ENCODE data around the gene SSBP3.
"Not testable (repeated sequence)": the region's sequence is repeated elsewhere in the genome, so short reads cannot be mapped to it uniquely, and the experiment has no call there.

SSBP3 gene

GRCh38 chr1:54238353-54239034 is 167.7 kb downstream of the SSBP3 start:
- Histone ChIP-seq H2BK12ac (ENCODE audit: low read length in 2 of 2) (no peak overlapping the region), H2BK120ac (ENCODE audit: low read depth, low read length) (no peak overlapping the region), H2AK5ac (ENCODE audit: low read length, severe bottlenecking) (no peak overlapping the region), H3K36me3 (ENCODE audit: control insufficient read depth in 1 of 2, insufficient read depth in 2 of 2, low read depth in 1 of 2, low read length in 2 of 2) (peaks cover 45 to 64% of the 10 kb centered on the region in 2 experiments), H3K18ac (ENCODE audit: low read depth in 1 of 2, low read length in 2 of 2) (no peak overlapping the region), H3K4me3 (ENCODE audit: insufficient read depth in 1 of 2, low read depth in 1 of 2, low read length in 2 of 2) (no peak overlapping the region), H3K14ac (ENCODE audit: low read length in 2 of 2) (no peak overlapping the region), H3K23ac (ENCODE audit: low read length in 2 of 2) (no peak overlapping the region), H3K4me1 (ENCODE audit: control insufficient read depth, insufficient read depth, low read depth, low read length) (peaks cover 12% of the 10 kb centered on the region), H2BK15ac (ENCODE audit: low read depth, poor library complexity, severe bottlenecking) (no peak overlapping the region), H3K79me1 (replicated peaks; ENCODE audit: low read length, poor library complexity, severe bottlenecking) (peaks cover 1% of the 10 kb centered on the region), H3K9me3 (ENCODE audit: control insufficient read depth, low read length) (no peaks in the 10 kb centered on the region), H4K8ac (ENCODE audit: low read length) (no peak overlapping the region), H2BK5ac (ENCODE audit: low read depth, low read length, poor library complexity, severe bottlenecking) (no peak overlapping the region), H3K27ac (ENCODE audit: low read length, poor library complexity, severe bottlenecking) (no peak overlapping the region), H3K4me2 (ENCODE audit: low read length, poor library complexity, severe bottlenecking) (no peak overlapping the region), H3K27me3 (ENCODE audit: control insufficient read depth in 1 of 2, insufficient read depth in 1 of 2, low read length in 2 of 2) (no peaks in the 10 kb centered on the region), H3K4ac (ENCODE audit: low read depth in 1 of 2, low read length in 2 of 2) (no peak overlapping the region), H2AFZ (ENCODE audit: low read depth, low read length) (no peak overlapping the region), H4K91ac (ENCODE audit: low read length) (no peak overlapping the region), H3K9ac (ENCODE audit: low read length) (no peak overlapping the region)
- WGBS: 97% methylated on average over 11 of the region's 12 CpGs
- DNase-seq: no peak

- Histone ChIP-seq H3K14ac (ENCODE audit: low read length in 2 of 2) (no peak overlapping the region), H3K9ac (ENCODE audit: low read length) (no peak overlapping the region), H3K4me3 (ENCODE audit: insufficient read depth in 1 of 2, low read depth in 1 of 2, low read length in 2 of 2) (no peak overlapping the region), H2BK5ac (ENCODE audit: low read depth, low read length, poor library complexity, severe bottlenecking) (no peak overlapping the region), H3K4me1 (ENCODE audit: control insufficient read depth, insufficient read depth, low read depth, low read length) (peaks cover 12% of the 10 kb centered on the region), H3K23ac (ENCODE audit: low read length in 2 of 2) (no peak overlapping the region), H3K9me3 (ENCODE audit: control insufficient read depth, low read length) (no peaks in the 10 kb centered on the region), H2BK120ac (ENCODE audit: low read depth, low read length) (no peak overlapping the region), H3K36me3 (ENCODE audit: control insufficient read depth in 1 of 2, insufficient read depth in 2 of 2, low read depth in 1 of 2, low read length in 2 of 2) (peaks cover 40 to 57% of the 10 kb centered on the region in 2 experiments), H2AFZ (ENCODE audit: low read depth, low read length) (no peak overlapping the region), H4K91ac (ENCODE audit: low read length) (no peak overlapping the region), H2AK5ac (ENCODE audit: low read length, severe bottlenecking) (no peak overlapping the region), H2BK12ac (ENCODE audit: low read length in 2 of 2) (no peak overlapping the region), H3K4me2 (ENCODE audit: low read length, poor library complexity, severe bottlenecking) (no peak overlapping the region), H3K79me1 (replicated peaks; ENCODE audit: low read length, poor library complexity, severe bottlenecking) (peaks cover 1% of the 10 kb centered on the region), H3K27ac (ENCODE audit: low read length, poor library complexity, severe bottlenecking) (no peak overlapping the region), H4K8ac (ENCODE audit: low read length) (no peak overlapping the region), H3K27me3 (ENCODE audit: control insufficient read depth in 1 of 2, insufficient read depth in 1 of 2, low read length in 2 of 2) (no peaks in the 10 kb centered on the region), H3K18ac (ENCODE audit: low read depth in 1 of 2, low read length in 2 of 2) (no peak overlapping the region), H2BK15ac (ENCODE audit: low read depth, poor library complexity, severe bottlenecking) (no peak overlapping the region), H3K4ac (ENCODE audit: low read depth in 1 of 2, low read length in 2 of 2) (no peak overlapping the region)
- 98% methylated on average over 8 of the region's 10 CpGs for WGBS
- no peak for DNase-seq
These were observed 168.6 kb downstream of the SSBP3 start for GRCh38 chr1:54237586-54237985.

GRCh38 chr1:54234284-54234683 is 171.9 kb downstream of the SSBP3 start:
- DNase-seq: no peak

GRCh38 chr1:54233196-54233595 is 173.0 kb downstream of the SSBP3 start:
- H2AFZ ChIP-seq (ENCODE audit: low read depth, low read length); H3K4ac ChIP-seq (ENCODE audit: low read depth in 1 of 2, low read length in 2 of 2); H3K23ac ChIP-seq (ENCODE audit: low read length in 2 of 2); H3K18ac ChIP-seq (ENCODE audit: low read depth in 1 of 2, low read length in 2 of 2); H3K4me3 ChIP-seq (ENCODE audit: insufficient read depth in 1 of 2, low read depth in 1 of 2, low read length in 2 of 2); H3K9ac ChIP-seq (ENCODE audit: low read length); H3K14ac ChIP-seq (ENCODE audit: low read length in 2 of 2); H2AK5ac ChIP-seq (ENCODE audit: low read length, severe bottlenecking); H2BK120ac ChIP-seq (ENCODE audit: low read depth, low read length); H3K79me1 ChIP-seq (replicated peaks; ENCODE audit: low read length, poor library complexity, severe bottlenecking); DNase-seq; H2BK5ac ChIP-seq (ENCODE audit: low read depth, low read length, poor library complexity, severe bottlenecking); H3K27ac ChIP-seq (ENCODE audit: low read length, poor library complexity, severe bottlenecking); H2BK12ac ChIP-seq (ENCODE audit: low read length in 2 of 2); H3K4me2 ChIP-seq (ENCODE audit: low read length, poor library complexity, severe bottlenecking); H3K9me3 ChIP-seq (ENCODE audit: control insufficient read depth, low read length); H4K91ac ChIP-seq (ENCODE audit: low read length); H3K27me3 ChIP-seq (ENCODE audit: control insufficient read depth in 1 of 2, insufficient read depth in 1 of 2, low read length in 2 of 2); H2BK15ac ChIP-seq (ENCODE audit: low read depth, poor library complexity, severe bottlenecking); H4K8ac ChIP-seq (ENCODE audit: low read length): not testable (repeated sequence)
- 60% methylated on average over 1 of the region's 33 CpGs for WGBS
- H3K4me1 ChIP-seq (ENCODE audit: control insufficient read depth, insufficient read depth, low read depth, low read length): peaks cover 19% of the 10 kb centered on the region
- peaks cover 23 to 24% of the 10 kb centered on the region in 2 experiments for H3K36me3 ChIP-seq (ENCODE audit: control insufficient read depth in 1 of 2, insufficient read depth in 2 of 2, low read depth in 1 of 2, low read length in 2 of 2)

More at GRCh38 chr1:54234284-54234683, 171.9 kb downstream of the SSBP3 start:
- Histone ChIP-seq H3K79me1 (replicated peaks; ENCODE audit: low read length, poor library complexity, severe bottlenecking) (no peaks in the 10 kb centered on the region), H3K4me2 (ENCODE audit: low read length, poor library complexity, severe bottlenecking) (no peak overlapping the region), H3K18ac (ENCODE audit: low read depth in 1 of 2, low read length in 2 of 2) (no peak overlapping the region), H3K9ac (ENCODE audit: low read length) (no peak overlapping the region), H2BK15ac (ENCODE audit: low read depth, poor library complexity, severe bottlenecking) (no peak overlapping the region), H3K23ac (ENCODE audit: low read length in 2 of 2) (no peak overlapping the region), H2BK12ac (ENCODE audit: low read length in 2 of 2) (no peak overlapping the region), H3K14ac (ENCODE audit: low read length in 2 of 2) (no peak overlapping the region), H4K91ac (ENCODE audit: low read length) (no peak overlapping the region), H3K9me3 (ENCODE audit: control insufficient read depth, low read length) (no peaks in the 10 kb centered on the region), H3K4me3 (ENCODE audit: insufficient read depth in 1 of 2, low read depth in 1 of 2, low read length in 2 of 2) (no peak overlapping the region), H3K36me3 (ENCODE audit: control insufficient read depth in 1 of 2, insufficient read depth in 2 of 2, low read depth in 1 of 2, low read length in 2 of 2) (peaks cover 22 to 33% of the 10 kb centered on the region in 2 experiments), H3K4me1 (ENCODE audit: control insufficient read depth, insufficient read depth, low read depth, low read length) (peaks cover 8% of the 10 kb centered on the region), H4K8ac (ENCODE audit: low read length) (no peak overlapping the region), H3K4ac (ENCODE audit: low read depth in 1 of 2, low read length in 2 of 2) (no peak overlapping the region), H2BK5ac (ENCODE audit: low read depth, low read length, poor library complexity, severe bottlenecking) (no peak overlapping the region), H2BK120ac (ENCODE audit: low read depth, low read length) (no peak overlapping the region), H3K27me3 (ENCODE audit: control insufficient read depth in 1 of 2, insufficient read depth in 1 of 2, low read length in 2 of 2) (no peaks in the 10 kb centered on the region), H2AK5ac (ENCODE audit: low read length, severe bottlenecking) (no peak overlapping the region), H2AFZ (ENCODE audit: low read depth, low read length) (no peak overlapping the region), H3K27ac (ENCODE audit: low read length, poor library complexity, severe bottlenecking) (no peak overlapping the region)
- 88% methylated on average over 2 of the region's 2 CpGs for WGBS

All from mesenchymal stem cell (in vitro differentiated cells and primary cell).